HG03575 (cell line): Measurements from ENCODE around the gene CDH4.
"Not testable (repeated sequence)": the region's sequence is repeated elsewhere in the genome, so short reads cannot be mapped to it uniquely, and the experiment has no call there.

Experiments used
- ATAC-seq: cut with Tn5 transposase; IDR thresholded peaks from one replicate; pipeline ENCODE4 v1.9.1; 2021; ENCODE audit not compliant: unreplicated experiment, insufficient number of reproducible peaks, low FRiP score; ENCODE audit errors: extremely low read depth

The CDH4 gene

GRCh38 chr20:61420781-61421180, 168.7 kb downstream of the CDH4 start:
- ATAC-seq, result no peak

GRCh38 chr20:61422636-61423425, 170.8 kb downstream of the CDH4 start:
- ATAC-seq, result no peak

DNA sequence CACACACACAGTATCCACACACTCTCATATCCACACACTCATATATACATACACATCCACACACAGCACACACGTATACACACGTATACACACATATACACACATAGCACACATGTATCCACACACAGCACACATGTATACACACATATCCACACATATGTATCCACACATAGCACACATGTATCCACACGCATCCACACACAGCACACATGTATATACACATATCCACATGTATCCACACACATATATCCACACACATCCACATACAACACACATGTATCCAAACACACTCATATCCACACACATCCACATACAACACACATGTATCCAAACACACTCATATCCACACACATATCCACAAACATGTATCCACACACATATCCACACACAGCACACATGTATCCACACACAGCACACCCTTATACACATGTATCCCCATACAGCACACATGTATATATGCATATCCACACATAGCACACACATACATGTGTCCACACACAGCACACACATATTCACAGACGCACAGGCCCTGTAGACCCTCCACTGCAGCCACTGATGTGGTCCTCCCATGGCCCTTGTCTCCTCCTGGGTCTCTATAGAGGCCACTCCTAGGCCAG, 172.1 kb downstream of the CDH4 start:
- ATAC-seq, result no peak

GRCh38 chr20:61424628-61425420, 172.8 kb downstream of the CDH4 start:
- ATAC-seq, result no peak

GRCh38 chr20:61425541-61425991, 173.5 kb downstream of the CDH4 start:
- not testable (repeated sequence) for ATAC-seq

DNA sequence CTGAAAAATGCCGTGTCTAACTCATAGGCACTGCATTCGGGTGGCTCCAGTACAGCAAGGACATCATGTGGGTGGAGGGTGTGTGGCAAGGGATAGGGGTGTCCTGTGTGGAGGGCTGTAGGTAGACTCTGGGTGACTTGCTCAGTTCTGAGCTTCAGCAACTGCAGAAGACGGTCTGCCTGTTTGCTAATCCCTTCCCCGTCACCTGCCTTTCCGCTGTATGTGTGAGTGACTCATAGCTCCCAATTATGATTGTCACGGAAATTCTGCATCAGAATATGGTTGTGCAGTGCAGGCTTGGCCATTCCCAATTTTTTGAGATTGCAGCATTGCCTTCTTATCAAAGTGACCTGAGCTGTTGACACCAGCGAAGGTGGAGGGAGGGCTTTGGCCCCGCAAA, 174.3 kb downstream of the CDH4 start:
- ATAC-seq, result no peak

GRCh38 chr20:61429458-61430227, 177.6 kb downstream of the CDH4 start:
- ATAC-seq, result no peak

DNA sequence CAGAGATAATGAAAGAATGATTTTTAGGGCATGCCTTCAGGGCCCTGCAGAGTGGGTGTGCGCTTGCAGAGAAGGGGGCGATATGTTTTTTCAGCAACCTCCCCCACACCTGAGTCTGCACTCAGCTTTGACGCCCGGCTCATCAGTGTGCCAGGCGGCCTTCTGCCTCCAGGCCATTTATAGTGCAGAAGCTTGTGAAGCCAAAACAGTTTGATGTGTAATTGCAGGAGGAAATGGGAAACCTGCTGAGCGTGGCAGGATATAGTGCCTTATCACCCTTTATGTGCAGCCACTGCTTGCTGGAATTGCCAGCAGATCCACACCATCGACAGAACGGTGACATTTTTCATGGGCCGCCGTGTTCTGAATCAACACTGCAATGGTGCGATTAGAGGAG, 178.2 kb downstream of the CDH4 start:
- no peak for ATAC-seq

DNA sequence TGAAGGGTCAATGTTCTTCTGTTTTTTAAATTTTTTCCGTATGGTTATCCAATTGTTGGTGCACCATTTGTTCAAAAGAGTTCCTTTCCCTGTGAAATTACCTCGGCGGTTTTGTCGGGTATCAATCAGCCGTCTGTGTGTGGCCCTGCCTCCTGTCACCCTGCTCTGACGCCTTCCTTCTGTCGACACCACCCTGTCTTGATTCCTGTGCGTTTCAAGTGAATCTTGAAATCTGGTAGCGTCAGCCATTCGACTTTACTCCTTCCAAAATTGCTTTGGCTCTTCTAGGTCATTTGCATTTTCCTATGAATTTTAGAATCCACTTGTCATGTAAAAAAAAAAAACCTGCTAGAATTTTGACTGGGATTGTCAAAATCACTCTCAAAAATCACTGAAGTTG, 181.1 kb downstream of the CDH4 start:
- ATAC-seq, result no peak

- no peak for ATAC-seq
Observed at GRCh38 chr20:61433816-61434215, 181.8 kb downstream of the CDH4 start.

GRCh38 chr20:61434341-61434781, 182.3 kb downstream of the CDH4 start:
- ATAC-seq, result no peak

DNA sequence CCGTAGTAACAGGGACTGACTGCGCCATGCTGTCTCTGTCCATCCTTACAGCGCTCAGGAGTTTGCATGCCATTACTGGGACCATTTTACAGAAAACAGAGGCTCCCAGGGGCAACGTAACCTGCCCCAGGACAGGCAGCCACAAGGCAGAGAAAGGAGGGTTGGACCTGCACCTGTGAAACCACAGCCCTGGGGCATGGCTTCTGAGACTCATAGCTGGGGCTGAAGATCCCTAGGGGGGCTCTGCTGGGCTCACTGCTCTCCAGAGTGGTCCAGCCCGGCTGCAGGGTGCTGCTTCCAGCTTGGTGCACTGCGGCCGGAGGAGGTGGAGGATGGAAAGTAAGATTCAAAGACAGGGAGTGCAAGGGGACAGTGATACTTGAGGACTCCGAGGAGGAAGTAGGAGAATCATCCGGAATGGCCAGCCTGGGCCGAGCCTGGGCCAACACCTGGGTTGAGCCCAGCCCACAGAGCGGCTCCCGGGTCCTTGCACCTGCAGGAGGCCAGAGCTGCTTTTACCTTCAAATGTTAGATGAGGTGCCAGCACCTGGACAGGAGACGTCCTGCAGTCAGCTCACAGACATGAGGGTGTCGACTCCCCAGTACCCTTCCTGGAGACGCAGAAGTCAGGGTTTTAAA, 183.2 kb downstream of the CDH4 start:
- ATAC-seq, result no peak

- no peak for ATAC-seq
Observed at GRCh38 chr20:61435823-61436220, 183.8 kb downstream of the CDH4 start.

DNA sequence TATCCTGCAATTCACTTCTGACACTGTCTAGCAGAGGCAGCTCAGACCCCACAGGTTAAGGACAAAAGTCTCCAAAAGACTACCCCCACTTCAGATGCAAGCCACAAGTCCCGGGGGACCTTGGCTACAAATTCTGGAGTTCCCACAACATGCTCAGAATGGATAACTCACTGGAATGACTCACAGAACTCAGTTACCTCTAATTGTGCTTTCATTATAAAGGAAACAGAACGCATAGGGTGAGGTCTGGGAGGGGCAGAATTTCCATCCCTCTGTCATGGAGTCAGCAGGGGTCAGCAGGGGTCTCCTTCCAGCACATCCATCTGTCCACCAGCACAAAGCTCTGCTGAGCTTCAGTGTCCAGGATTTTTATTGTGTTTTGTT, 184.2 kb downstream of the CDH4 start:
- ATAC-seq, result no peak

DNA sequence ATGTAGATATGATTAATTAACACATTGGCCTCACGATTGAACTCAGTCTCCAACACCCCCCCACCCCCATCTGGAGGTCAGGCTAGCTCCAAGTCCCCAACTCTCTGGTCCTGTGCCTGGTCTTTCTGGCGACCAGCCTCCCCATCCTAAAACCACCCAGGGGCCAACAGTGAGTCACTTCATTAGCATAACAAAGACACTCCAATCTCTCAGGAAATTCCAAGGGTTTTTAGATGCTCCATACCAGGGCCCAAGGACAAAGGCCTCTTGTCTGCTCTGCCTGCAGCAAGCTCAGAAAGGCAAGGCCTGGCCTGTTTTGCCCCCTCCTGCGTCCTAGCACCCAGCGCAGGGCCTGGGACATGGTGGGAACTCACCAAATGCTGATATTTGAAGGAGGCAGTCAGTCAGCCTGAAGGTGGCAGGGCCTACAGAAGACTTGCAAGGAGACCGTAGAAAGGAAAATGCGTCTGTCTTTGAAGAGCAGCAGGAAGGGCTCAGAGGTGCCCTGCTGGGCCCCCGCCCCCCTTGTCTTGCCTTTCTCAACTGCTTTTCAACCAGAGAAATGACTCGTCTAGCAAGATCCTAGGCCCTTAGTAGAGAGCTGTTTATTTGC, 184.7 kb downstream of the CDH4 start:
- no peak for ATAC-seq

GRCh38 chr20:61437280-61438206, 185.5 kb downstream of the CDH4 start:
- ATAC-seq, result no peak

GRCh38 chr20:61438285-61438684, 186.2 kb downstream of the CDH4 start:
- no peak for ATAC-seq
